OCI-LY1 (cell line): ENCODE data around the gene DIAPH1.

Source experiments
- H2AFZ ChIP-seq: fragments of 200-600 bp; sonication (generic), shearing (Covaris generic); 2 replicates; pipeline ENCODE4 v1.6.0; 2014; ENCODE audit warnings: antibody characterized with exemption, mild to moderate bottlenecking, low read length
- H3F3A ChIP-seq: fragments of 200-600 bp; sonication (generic), shearing (Covaris generic); 2 replicates; pipeline ENCODE4 v1.6.0; 2014; ENCODE audit warnings: mild to moderate bottlenecking, antibody characterized with exemption, low read length, moderate library complexity; ENCODE audit not compliant: insufficient read depth
- H3K27ac ChIP-seq: fragments of 200-600 bp; sonication (generic); 2 replicates; pipeline ENCODE4 v1.5.1; 2014; ENCODE audit warnings: low read length, mixed run types, mild to moderate bottlenecking, low read depth; ENCODE audit not compliant: poor library complexity, severe bottlenecking
- H3K27me3 ChIP-seq: fragments of 200-600 bp; sonication (generic); 2 replicates; pipeline ENCODE4 v1.6.0; 2014; ENCODE audit warnings: antibody characterized with exemption, mild to moderate bottlenecking, low read length, moderate library complexity; ENCODE audit not compliant: insufficient read depth
- H3K36me3 ChIP-seq: fragments of 200-600 bp; sonication (generic); 2 replicates; pipeline ENCODE4 v1.6.1; 2014; ENCODE audit warnings: mild to moderate bottlenecking, antibody characterized with exemption, low read length, moderate library complexity, mixed read lengths; ENCODE audit not compliant: insufficient read depth
- H3K4me1 ChIP-seq: fragments of 200-600 bp; sonication (generic); 2 replicates; pipeline ENCODE4 v1.5.1; 2014; ENCODE audit warnings: mild to moderate bottlenecking, low read length, moderate library complexity; ENCODE audit not compliant: insufficient read depth, severe bottlenecking
- H3K4me2 ChIP-seq: fragments of 200-600 bp; sonication (generic), shearing (Covaris generic); 2 replicates; pipeline ENCODE4 v1.6.1; 2014; ENCODE audit warnings: low read length
- H3K4me3 ChIP-seq: fragments of 200-600 bp; sonication (generic); 2 replicates; pipeline ENCODE4 v1.5.1; 2014; ENCODE audit warnings: low read length, low read depth, mild to moderate bottlenecking, mixed read lengths; ENCODE audit not compliant: poor library complexity, severe bottlenecking
- H3K79me2 ChIP-seq: fragments of 200-600 bp; shearing (Covaris generic); 2 replicates; pipeline ENCODE4 v1.6.1; 2016; ENCODE audit warnings: mixed run types, low read length, mixed read lengths; ENCODE audit not compliant: insufficient read depth
- H3K9ac ChIP-seq: fragments of 200-600 bp; sonication (generic), shearing (Covaris generic); 2 replicates; pipeline ENCODE4 v1.6.1; 2014; ENCODE audit warnings: mild to moderate bottlenecking, low read length, mixed read lengths
- H3K9me2 ChIP-seq: fragments of 200-600 bp; sonication (generic), shearing (Covaris generic); 2 replicates; pipeline ENCODE4 v1.6.1; 2014; ENCODE audit warnings: low read depth, mild to moderate bottlenecking, low read length, mixed read lengths
- H3K9me3 ChIP-seq: fragments of 200-600 bp; shearing (Covaris generic); 2 replicates; pipeline ENCODE4 v1.6.1; 2014; ENCODE audit warnings: low read length, mixed read lengths
- H4K20me1 ChIP-seq: fragments of 200-600 bp; sonication (generic), shearing (Covaris generic); 2 replicates; pipeline ENCODE4 v1.6.0; 2016; ENCODE audit warnings: mild to moderate bottlenecking, low read length; ENCODE audit not compliant: insufficient read depth
- CTCF ChIP-seq: fragments of 200-600 bp; sonication (generic), shearing (Covaris generic); IDR thresholded peaks from 2 replicates; pipeline ENCODE4 v1.5.1; 2017; ENCODE audit warnings: mild to moderate bottlenecking, antibody characterized with exemption, low read length, moderate library complexity, mixed read lengths
- EZH2 ChIP-seq: fragments of 200-600 bp; sonication (generic), shearing (Covaris generic); IDR thresholded peaks from 2 replicates; pipeline ENCODE4 v1.8.0; 2017; ENCODE audit warnings: borderline replicate concordance, mixed run types, mild to moderate bottlenecking, antibody characterized with exemption, low read length, moderate library complexity, mixed read lengths

Gene DIAPH1

GRCh38 chr5:141485321-141486055 lies 133.3 kb downstream of the DIAPH1 start:
- peak overlapping the region; percentile 51 for H3K4me3 ChIP-seq
- TF ChIP-seq CTCF (no peak), EZH2 (no peak)
- H3K27ac ChIP-seq: no peak overlapping the region
- no peaks in the 10 kb centered on the region for H3K9me2 ChIP-seq
- no peak overlapping the region for H2AFZ ChIP-seq
- no peaks in the 10 kb centered on the region for H3K36me3 ChIP-seq
- no peaks in the 10 kb centered on the region for H4K20me1 ChIP-seq
- no peaks in the 10 kb centered on the region for H3F3A ChIP-seq
- peaks cover 4% of the 10 kb centered on the region; the same call in 1 of the 2 replicates for H3K27me3 ChIP-seq
- peak overlapping the region; percentile 63 for H3K4me2 ChIP-seq
- H3K4me1 ChIP-seq: peaks cover 14% of the 10 kb centered on the region
- peak overlapping the region; percentile 4; the same call in 1 of the 2 replicates for H3K9ac ChIP-seq
- no peaks in the 10 kb centered on the region for H3K79me2 ChIP-seq
- no peaks in the 10 kb centered on the region for H3K9me3 ChIP-seq

- Histone ChIP-seq H3K27me3 (peaks cover 4% of the 10 kb centered on the region; the same call in 1 of the 2 replicates), H3K4me1 (peaks cover 14% of the 10 kb centered on the region), H2AFZ (no peak within 1 kb of the TSS), H3K4me2 (peak within 1 kb of the TSS; percentile 63), H3F3A (no peaks in the 10 kb centered on the region), H3K79me2 (no peaks in the 10 kb centered on the region), H3K4me3 (peak within 1 kb of the TSS; percentile 51), H3K9me2 (no peaks in the 10 kb centered on the region), H3K36me3 (no peaks in the 10 kb centered on the region), H4K20me1 (no peaks in the 10 kb centered on the region), H3K27ac (no peak within 1 kb of the TSS), H3K9ac (peak within 1 kb of the TSS; percentile 4; the same call in 1 of the 2 replicates), H3K9me3 (no peaks in the 10 kb centered on the region)
- no peak for TF ChIP-seq EZH2
- TF ChIP-seq CTCF: no peak
Measured at GRCh38 chr5:141484641-141485311, 134.0 kb downstream of the DIAPH1 start, which contains the start of gene PCDHGC4. PCDHGC4 (plus strand) TSS chr5:141485030; CDS start chr5:141485174, 144 bp downstream.

- Histone ChIP-seq H3K9me2 (no peaks in the 10 kb centered on the region), H3K4me2 (peak overlapping the region; percentile 63), H2AFZ (no peak overlapping the region), H3K9me3 (no peaks in the 10 kb centered on the region), H3K9ac (no peak overlapping the region; the same call in 1 of the 2 replicates), H3K27me3 (peaks cover 4% of the 10 kb centered on the region; the same call in 1 of the 2 replicates), H3K4me1 (peaks cover 14% of the 10 kb centered on the region), H3K4me3 (peak overlapping the region; percentile 51), H4K20me1 (no peaks in the 10 kb centered on the region), H3F3A (no peaks in the 10 kb centered on the region), H3K79me2 (no peaks in the 10 kb centered on the region), H3K27ac (no peak overlapping the region), H3K36me3 (no peaks in the 10 kb centered on the region)
- TF ChIP-seq CTCF: no peak
- TF ChIP-seq EZH2: no peak
Measured at GRCh38 chr5:141484310-141484640, 134.5 kb downstream of the DIAPH1 start.
